Stimulated activated CD4-positive, alpha-beta T cell treated with anti-CD3 and anti-CD28 coated beads, Interleukin-4, amount 100 ng/mL, for 48 hours (primary cell): Measurements from ENCODE around the gene ERBB4.

Experiments used
- DNase-seq, 2 donors: peaks; one replicate each; pipeline ENCODE4 v3.0.0-alpha.2; 2020; ENCODE audit warnings: low read depth in 2 of 2

ERBB4 gene

DNA sequence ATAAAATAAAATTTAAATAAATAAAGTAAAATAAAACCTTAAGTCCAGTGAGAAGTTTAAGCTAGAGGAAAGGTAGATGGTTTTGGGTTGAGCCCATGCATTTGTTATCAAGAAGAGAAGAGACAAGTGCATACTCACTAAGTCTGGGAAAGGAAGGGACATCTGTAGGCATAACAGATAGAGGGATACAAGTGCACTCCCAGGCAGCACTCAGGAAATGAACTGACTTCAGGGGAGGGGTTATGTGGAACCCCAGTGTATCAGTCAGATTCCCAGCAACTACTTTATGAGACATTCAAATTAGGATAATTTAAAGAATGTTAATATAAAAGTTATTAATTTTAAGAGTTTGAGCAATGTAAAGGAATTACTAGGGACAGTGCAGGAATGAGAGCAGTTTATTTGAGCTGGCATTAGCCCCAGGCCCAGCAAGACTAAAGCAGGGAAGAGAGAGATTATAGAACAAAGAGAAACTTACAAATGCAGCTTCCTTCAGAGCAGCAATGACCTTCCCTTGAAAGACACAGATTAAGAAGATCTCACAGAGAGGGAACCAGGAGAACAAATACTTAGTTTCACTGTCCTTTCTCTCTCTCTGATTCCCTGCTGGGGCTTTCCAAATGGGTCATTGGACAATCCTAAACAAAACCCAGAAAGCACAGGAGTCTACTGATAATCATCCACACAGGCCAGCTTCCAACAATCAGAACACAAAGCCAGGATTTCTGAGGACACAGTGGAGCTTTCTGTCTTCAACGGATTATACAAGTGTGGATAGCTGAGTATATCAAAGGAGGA is 109.7 kb downstream of the ERBB4 start:
- no peak for DNase-seq

DNA sequence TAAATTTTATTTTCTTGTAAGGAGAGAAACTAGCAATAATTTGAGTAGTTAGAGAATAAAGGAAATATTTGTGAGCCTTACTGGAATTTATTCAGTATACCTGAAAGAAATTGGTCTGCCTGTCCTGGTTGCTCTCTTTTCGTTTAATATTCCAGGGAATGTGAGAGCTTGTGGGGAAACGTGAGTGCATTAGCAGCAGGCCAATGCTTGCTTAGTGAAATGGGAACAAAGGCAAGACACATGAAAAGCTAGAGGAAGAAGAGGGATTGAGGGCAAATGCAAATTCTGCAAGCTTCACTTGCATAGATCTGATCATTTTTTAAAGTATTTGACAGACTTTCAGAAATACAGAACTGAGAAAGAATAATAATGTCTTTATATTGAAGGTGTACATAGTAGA is 111.0 kb downstream of the ERBB4 start:
- DNase-seq, result no peak

DNA sequence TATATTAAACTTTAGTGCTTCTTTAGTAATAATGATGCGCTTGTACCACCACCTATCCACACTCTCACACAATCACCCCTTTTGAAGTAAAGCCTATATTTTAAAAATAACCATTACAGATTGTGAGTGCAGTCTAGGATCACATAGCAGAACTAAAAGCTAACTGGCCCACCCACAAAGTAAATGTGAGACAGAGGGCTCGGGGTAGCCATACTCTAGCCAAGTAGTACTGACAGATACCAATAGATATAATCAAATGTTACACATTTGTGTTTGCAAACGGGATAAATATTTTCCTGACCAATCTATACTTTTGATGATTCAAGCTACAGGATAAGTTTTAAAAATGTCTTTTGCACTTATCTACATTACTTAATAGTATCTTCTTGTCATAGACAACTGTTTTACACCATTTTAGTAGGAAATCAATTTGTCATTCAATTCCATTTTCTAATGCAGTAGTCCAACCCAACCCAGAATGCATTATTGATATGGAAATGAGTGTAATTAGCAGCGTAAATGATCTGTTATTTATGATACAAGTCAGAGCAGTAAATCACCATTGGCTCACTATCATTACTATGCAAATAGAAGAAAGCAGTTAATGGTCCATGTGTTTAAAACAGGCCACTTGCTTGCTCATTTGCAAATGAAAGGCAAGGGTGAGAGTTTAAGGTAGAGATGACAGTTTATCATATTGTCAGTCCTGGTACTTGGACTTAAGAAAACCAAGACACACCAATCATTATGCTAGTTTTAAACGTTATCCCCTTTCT is 111.8 kb downstream of the ERBB4 start:
- no peak for DNase-seq

DNA sequence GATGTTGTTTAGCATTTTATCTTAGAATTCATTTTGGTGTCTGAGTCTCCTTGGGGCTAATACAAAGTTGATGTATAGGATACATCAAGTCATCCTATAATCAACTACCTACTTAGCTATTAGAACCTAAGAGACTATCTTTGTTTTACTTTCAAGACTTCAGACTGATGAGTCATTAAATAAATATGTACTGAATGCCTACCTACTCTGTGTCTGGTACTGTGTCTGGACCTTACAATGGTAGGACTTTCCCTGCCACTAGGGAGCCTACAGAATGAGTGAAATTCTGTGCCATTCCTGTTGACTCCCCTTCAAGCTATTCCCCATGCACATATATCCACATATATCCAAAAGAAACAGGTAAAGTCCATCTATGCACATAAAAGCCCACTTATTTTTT is 114.5 kb downstream of the ERBB4 start:
- no peak for DNase-seq

DNA sequence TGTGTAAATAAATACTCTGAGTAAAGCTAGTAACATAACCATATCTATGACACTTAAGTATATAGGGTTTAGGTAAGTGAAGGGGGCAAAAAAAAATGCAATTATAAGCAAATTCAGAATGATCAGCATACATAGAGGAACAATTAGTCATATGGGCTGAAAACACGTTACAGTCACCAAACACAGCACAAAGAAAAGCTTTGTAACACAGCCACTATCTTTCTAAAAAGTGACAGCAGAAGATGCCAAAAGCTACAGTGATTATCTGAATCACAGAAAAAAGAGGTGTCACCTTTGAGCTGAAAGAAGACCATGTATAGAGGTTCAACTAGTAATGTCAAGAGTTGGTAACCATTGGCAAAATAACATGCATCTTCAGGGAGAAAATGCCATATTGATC is 115.5 kb downstream of the ERBB4 start:
- no peak for DNase-seq

DNA sequence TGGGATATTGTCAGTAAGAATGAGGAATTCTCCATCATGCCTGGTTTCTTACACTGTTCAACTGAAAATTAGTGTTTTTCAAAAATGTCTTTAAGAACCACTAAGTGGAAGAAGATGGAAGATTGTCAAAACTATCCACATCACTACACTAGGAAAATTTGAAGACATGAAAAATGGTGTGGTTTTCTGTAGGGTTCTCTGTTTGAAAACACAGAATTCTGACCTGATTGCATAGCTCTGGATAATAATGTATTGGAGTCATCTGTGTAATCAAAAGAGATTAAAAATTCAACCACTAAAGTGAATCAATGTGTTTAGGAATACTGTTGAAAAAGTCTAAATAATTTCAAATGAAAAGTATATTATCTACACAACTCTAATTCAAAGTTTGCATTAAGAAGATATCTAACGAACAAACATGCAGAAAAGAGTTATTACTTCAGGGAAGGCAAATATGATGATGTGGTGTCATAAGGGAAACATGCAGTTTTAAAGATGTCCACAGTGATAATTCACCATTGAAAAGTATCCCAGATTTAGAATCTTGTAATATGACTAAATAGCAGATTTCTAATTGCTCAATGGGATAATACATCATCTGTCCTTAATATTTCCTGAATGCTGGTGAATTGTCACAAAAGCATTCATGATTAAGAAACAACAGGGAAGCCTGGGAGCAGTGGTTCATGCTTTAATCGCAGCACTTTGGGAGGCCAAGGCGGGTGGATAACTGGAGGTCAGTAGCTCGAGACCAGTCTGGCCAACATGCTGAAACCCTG is 116.9 kb downstream of the ERBB4 start:
- no peak for DNase-seq

DNA sequence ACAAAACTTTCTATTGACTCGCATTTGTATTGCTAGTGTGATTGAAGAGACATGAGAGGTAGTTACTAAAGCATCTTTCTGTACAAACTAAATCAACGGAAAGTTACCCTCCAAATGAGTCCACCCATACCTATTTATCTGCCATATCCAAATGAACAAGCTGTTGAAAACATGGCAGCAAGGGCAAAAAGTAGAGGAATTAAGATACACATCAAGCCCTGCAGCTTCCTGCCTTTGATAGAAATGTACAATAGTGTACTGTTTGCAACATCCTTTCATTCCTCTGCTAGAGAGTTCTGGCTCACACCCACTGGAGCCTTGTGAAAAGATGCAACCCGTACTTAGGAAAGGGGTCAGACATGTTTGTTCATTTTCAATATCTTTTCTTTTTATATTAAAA is 122.5 kb downstream of the ERBB4 start:
- no peak for DNase-seq

DNA sequence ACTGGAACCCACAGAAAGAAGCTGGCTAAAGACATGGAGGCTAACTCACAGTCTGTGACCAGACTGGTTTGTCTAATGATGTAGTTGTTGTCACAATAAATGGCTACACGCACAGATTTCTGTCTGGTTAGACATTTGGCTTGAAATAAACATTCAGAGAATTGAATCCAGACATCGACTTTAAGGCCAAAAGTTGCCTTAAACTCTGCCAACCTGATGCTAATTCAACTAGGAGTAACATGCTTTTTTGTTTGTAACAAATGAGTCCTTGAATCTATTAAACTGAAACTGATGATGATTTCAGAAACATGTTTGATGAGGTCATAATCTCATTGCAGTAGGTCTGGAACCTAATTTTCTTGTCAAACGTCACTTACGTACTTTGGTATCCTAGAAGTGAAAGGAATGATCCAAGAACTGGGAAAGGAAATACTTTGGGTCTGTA is 123.8 kb downstream of the ERBB4 start:
- no peak for DNase-seq

DNA sequence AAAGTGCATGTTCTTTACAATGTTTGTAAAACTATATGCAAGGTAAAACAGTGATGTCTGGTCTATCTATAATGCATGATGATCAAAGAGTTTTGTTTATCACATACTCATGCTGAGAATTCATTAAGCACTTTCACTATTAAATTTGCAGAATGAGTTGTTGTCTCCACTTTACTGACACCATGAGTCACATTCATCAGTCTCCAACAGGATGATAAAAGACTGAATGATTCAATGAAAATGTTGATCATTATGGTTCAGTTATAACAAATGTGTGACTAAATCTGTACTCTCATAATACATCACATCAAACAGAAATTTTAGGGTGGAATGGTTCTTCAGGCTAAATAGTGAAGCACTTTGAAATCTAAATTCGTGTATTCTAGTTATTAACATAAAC is 129.0 kb downstream of the ERBB4 start:
- DNase-seq, result no peak

DNA sequence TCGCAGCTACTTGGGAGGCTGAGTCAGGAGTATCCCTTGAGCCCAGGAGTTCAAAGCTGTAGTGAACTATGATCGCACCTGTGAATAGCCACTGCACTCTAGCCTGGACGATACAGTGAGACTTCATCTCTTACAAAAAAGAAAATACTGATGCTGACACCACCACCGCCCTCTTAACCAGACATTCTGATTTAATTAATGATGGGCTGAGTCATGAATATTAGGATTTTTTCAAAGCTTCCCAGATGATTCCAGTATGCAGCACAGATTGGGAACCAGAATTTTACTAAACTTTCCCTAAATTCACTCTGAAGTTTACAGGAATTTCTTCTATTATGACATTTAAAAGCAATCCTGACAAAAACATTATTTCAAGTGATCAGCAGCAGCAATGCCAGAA is 130.1 kb downstream of the ERBB4 start:
- no peak for DNase-seq

DNA sequence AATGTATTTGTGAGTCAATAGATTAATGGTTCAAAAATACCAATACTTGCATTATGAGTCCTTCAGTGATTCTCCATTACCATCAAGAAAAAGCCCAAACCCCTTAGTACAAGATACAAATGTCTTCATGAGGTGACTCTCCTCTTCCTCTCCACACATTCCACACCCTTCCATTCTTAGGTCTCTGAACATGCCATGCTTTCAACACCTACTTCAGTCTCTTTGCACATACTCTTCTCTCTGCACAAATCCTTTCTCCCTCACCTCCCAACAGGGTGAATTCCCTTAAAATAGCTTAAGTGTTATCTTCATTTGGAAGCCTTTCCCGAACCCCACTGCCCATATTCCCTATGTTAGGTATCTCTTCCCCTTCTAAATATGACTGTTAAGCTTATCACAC is 131.9 kb downstream of the ERBB4 start:
- no peak for DNase-seq

DNA sequence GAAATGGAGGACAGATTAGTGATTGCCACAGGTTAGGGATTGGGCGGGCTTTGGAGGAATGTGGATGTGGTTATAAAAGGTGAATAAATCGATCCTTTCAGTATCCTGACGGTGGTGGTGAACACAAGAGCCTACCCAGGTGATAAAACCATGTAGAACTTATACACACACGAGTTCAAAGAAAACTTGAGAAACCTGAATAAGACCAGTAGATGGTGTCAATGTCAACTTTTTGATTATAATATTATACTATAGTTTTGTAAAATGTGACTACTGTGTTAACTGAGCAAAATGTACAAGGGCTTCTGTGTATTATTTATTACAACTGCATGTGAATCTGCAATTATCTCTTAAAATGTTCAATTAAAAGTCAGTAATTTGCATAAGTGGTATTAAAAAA is 136.3 kb downstream of the ERBB4 start:
- DNase-seq, result no peak

DNA sequence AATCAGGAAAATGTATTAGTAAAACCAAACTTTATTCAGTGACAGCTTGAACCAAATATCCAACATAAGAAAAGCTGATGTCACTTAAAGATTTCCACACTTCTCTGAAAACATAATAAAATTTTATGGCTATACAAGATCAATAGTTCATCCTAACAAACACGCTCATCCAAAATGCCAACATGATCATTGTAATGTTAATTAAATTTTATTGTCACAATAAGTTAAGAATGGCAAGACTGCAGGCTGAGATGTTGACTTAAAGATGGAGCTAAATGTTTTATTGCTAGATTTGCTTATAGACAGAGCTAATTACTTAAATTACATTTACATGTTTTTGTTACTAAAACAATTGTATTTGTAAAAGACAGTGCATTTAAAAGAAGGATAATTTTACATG is 140.3 kb downstream of the ERBB4 start:
- DNase-seq, result no peak

DNA sequence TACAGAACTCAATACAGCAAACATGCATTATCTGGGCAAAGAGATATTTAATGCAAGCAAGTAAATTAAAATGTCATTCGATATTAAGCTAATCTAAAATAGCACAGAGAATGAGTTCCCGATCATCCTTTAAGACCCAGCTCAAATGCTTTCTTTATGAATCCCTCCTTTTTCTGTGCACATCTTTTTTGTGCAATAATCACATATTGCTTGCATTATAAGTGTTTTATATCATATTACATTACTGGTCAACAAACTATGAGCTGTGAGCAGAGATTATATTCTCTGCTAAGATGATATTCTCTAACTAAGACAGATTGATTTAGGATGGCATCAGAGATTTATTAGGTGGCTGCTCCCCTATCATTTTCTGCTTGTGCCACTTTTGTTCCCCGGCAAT is 146.1 kb downstream of the ERBB4 start:
- no peak for DNase-seq

DNA sequence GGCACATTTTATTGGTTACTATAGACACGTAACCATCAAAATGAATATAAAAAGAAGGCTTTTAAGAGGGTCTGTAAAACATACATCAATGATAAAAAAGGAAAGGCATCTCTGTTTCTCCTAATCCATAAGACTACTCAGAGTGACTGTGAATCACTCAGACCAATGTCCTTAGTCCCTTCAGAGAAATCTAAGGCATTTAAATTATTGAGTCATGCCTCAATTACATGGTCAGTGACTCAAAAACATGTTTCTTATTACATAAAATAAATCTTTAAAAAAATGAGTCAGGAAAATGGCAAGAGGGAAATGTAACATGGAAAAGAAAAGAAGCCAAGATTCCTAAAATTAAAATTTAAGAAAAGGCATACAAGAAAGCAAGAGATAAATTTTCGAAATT is 146.6 kb downstream of the ERBB4 start:
- no peak for DNase-seq

DNA sequence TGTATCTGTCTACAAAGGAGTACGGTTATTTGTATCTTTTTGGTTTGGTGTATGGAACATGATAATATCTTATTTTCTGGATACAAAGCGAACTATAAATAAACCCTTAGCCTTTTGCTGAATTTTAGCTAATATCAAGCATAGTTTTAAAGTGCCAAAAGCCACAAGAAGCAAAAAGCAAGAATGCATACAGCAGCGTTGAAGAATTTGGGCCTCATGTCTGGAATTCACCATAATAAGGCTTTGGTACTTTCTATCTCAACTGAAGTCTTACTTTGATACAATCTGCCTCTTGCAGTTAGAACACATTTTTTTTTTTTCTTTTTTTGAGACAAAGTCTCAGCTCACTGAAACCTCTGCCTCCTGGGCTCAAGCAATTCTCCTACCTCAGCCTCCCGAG is 151.5 kb downstream of the ERBB4 start:
- no peak for DNase-seq

DNA sequence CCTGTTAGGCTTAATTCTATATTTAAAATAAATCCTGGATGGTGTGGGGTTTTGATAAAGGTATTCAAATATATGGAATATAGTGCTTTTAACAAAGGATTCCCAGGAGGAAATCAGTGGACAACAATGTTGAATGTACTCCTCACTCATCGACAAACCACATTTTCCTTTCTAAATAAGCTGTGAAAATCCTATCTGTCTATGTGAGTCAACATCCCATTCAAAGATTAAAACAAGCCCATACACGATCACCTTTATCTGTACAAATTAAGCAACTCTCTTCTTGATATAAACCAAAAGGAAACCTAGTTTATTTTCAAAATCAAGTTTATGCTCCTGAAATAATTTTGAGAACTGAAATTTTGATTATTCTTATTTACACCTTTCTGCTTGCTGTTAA is 153.4 kb downstream of the ERBB4 start:
- DNase-seq, result no peak

DNA sequence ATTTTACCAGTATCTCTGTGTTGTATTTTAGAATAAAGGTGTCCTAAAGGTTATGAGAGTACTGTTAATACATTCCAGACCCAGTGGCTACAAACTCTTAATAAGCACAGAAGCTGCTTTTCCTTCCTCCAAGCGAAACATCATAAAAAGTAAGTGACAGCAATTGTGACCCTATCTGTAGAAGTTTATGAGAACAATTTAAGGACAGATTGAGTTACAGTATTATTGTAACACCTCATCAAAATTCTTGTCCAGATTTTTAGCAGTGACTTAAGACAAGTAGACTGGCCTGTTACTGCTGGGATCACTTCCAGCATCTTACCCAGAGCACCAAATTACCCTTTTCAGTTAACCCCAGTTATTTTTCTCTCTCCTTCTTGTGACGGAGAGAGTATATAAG is 154.6 kb downstream of the ERBB4 start:
- no peak for DNase-seq

DNA sequence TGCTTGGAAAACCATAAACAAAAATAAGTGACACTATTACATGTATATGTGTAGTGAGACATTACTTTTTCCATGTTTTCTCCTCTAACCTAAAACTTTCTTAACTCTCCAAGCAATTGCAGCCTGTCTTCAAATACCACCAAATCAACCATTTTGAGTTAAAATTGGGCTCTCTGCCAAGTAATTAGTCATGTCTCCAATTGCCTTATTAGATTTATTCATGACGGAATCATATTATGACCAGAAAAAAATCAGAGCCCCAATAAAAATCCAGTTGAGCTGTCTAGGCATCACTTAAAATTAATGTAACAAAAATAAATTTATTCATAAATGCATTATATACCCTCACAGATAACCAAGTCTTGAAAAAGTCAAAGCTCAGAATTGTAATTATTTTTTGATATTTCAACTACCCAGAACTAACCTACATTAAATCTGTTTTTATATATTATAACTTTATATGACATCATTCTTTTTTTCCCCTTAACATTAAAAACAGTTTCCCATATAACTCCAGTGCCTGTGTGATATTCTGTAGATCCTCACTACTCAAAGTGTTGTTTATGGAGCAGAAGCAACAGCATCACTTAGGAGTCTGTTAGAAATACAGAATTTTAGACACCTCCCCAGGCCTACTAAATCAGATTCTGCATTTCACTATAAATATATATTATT is 157.0 kb downstream of the ERBB4 start:
- no peak for DNase-seq

DNA sequence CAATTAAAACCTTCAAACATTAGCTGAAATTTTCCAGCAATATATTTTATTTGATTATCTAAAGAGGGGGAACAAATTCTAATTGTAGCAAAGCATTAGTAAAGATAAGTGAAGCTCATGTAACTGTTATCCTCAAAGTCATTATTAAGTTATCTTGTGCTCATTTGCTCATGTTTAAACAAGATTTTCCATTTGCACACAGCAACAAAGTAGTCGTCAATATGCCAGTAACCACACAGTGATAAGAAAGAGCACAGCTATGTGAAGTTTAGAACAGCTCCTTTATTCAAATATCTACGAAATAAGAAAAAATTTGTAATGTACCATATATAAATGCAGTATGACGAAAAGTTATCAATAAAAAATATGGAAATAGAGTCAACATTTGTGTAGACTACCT is 159.5 kb downstream of the ERBB4 start:
- no peak for DNase-seq

DNA sequence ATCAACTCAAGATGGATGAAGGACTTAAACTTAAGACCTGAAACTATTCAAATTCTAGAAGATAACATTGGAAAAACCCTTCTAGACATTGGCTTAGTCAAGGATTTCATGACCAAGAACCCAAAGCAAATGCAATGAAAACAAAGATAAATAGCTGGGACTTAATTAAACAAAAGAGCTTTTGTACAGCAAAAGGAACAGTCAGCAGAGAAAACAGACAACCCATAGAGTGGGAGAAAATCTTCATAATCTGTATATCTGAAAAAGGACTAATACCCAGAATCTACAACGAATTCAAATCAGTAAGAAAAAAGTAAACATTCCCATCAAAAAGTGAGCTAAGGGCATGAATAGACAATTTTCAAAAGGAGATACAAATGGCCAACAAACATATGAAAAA is 171.2 kb downstream of the ERBB4 start:
- DNase-seq, result no peak
